ENCODE data around the gene DLGAP4.

DNA sequence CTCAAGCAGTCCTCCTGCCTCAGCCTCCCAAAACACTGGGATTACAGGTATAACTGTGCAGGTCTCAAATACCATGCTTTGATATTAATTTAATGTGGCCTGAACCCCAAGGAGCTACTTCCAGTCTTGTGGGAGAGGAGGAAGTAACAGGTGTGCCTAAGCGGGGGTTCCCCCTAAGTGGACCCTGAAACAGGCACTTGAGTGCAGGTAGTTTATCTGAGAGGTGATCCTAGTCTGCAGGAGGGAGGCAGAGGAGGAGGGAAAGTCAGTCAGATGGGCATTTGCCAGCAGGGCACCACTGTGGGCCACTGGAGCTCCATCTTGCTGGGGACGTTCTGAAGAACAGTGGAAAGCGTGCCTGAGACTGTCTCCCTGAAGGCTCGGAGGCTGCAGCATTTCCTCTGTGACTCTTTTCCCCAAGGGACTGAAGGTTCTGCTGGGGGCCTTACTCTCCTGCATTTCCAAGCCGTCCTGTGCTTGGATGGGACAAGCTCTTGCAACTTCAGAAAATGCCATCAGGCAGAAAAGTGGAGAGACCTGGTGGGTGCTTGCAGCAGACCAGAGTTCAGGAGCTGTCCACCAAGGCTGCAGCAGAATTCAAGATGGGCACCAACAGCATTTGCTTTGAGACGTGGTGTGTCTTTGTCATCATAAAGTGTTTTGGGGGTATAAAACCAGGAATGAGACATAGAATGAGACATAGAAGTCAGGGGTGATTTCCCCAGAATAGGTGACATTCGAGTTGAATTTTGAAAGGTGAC, 4.6 kb upstream of the DLGAP4 start:
- TF ChIP-seq POLR2A (IDR thresholded peaks at IDR 0.05): no peak
- TF ChIP-seq, protein P1, sequence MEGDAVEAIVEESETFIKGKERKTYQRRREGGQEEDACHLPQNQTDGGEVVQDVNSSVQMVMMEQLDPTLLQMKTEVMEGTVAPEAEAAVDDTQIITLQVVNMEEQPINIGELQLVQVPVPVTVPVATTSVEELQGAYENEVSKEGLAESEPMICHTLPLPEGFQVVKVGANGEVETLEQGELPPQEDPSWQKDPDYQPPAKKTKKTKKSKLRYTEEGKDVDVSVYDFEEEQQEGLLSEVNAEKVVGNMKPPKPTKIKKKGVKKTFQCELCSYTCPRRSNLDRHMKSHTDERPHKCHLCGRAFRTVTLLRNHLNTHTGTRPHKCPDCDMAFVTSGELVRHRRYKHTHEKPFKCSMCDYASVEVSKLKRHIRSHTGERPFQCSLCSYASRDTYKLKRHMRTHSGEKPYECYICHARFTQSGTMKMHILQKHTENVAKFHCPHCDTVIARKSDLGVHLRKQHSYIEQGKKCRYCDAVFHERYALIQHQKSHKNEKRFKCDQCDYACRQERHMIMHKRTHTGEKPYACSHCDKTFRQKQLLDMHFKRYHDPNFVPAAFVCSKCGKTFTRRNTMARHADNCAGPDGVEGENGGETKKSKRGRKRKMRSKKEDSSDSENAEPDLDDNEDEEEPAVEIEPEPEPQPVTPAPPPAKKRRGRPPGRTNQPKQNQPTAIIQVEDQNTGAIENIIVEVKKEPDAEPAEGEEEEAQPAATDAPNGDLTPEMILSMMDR (IDR thresholded peaks at IDR 0.05): no peak
